HG03039 (cell line): ENCODE data around the gene ZNF521.

ENCODE experiments used
- ATAC-seq: cut with Tn5 transposase; IDR thresholded peaks from one replicate; pipeline ENCODE4 v1.9.1; 2021; ENCODE audit warnings: mild to moderate bottlenecking, moderate library complexity; ENCODE audit not compliant: unreplicated experiment

ZNF521 gene

DNA sequence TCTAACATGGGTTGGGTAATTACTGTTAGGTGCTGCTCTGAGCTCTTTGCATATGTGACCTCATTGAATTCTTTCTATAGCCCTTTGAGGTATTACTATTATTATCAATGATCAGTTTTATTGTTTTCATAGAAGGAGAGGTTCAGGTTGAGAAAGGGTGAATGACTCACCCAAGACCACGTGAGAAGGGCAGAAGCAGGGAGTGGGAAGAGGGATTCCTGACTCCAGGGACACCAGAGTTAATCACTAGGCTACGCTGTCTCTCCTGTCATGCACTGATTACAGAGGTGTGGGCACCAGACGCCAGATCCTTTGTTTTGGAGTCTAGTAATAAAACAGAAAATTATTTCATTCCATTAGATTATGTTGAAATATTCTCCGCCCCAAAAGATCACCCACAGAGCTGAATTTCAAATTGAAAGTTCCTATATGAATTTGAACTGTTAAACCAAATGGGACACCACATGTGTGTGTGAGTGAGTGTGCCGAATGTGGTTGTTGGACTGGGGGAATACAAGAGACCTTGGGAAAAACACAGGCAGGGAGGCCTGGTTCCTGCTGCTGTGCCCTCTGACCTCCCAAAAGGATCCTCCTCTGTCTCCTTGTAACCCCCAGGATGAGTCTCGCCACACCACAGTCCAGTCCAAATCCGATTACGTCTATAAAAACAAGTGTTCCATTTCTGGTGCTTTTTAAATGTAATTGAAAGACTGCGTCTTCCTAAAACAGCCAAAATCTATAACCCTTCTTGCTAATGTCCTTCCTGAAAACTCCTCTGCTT, 215.4 kb downstream of the ZNF521 start:
- ATAC-seq, result no peak

- ATAC-seq, result no peak
Observed at GRCh38 chr18:25134861-25135260, 217.1 kb downstream of the ZNF521 start.

DNA sequence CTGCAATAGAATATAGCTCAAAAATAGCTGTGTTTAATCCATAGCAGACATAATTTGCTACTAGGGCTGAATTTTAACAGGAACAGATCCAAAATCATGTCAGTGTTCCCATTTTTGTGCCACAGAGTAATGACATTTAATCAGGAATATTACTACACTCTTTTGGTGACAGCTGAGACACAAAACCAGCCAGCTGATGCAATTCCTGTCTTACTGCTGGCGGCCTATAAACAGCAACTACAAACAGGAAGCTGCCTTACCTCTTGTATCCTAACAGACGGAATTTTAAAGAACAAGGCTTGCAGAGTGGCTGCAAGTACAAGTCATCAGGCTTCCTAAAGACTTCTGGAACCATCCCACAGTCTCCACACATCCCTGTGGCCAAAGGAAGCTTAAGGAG, 218.1 kb downstream of the ZNF521 start:
- ATAC-seq, result no peak

DNA sequence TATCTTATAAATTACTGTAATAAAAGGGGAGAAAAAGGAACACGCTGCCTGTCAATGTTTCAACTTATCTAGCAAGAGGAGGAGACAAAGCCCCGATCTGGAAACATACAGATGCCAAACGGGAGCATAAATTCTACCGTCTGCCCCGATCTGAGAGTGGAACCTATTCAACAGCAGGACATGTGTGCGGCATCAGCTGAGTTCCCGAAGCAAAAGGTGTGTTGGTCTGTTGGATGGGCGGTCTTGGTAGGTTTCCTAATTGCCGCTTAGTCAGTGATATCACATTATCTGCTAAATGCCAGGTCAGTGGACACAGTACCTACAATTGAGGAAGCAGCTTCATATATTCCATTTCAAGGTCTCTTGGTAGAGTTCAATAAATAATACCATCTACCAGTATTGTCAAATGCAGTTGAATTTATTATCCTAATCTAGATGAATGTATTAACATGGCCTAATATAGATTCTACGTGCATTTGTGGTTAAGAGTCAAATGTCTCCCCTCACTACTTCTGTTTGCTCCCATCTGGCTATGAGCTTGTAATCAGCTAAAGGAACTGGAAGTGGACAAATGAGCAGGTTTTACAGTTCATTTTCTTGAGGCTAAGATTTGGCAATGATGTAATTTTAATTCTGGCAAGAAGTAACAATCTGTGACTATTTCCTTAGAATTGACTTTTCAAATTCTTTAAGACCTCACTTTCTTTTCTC, 219.0 kb downstream of the ZNF521 start:
- no peak for ATAC-seq

GRCh38 chr18:25126751-25127150, 225.2 kb downstream of the ZNF521 start:
- ATAC-seq, result no peak

GRCh38 chr18:25125680-25126079, 226.3 kb downstream of the ZNF521 start:
- no peak for ATAC-seq

- no peak for ATAC-seq
Observed at GRCh38 chr18:25123438-25124232, 228.3 kb downstream of the ZNF521 start.

GRCh38 chr18:25121442-25121841, 230.5 kb downstream of the ZNF521 start:
- no peak for ATAC-seq

DNA sequence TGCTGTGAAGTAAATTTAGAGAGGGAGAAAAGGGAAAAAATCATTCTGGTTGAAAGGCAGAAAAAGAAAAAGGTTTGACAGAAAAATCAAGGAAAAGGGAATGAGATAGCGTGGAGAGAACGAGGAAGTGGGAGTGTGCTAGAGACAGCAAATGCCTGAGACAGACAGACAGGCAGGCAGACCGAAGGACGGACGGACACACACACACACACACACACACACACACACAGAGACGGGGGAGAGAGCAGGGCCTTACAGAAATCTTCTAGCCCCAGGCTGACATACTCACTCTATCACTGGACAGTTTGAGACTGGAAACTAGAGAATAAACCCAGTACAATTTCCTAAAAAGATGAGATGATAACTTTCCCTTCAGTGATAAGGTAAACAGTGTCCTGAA, 238.4 kb downstream of the ZNF521 start:
- ATAC-seq, result no peak

GRCh38 chr18:25112821-25113434, 239.0 kb downstream of the ZNF521 start:
- no peak for ATAC-seq

DNA sequence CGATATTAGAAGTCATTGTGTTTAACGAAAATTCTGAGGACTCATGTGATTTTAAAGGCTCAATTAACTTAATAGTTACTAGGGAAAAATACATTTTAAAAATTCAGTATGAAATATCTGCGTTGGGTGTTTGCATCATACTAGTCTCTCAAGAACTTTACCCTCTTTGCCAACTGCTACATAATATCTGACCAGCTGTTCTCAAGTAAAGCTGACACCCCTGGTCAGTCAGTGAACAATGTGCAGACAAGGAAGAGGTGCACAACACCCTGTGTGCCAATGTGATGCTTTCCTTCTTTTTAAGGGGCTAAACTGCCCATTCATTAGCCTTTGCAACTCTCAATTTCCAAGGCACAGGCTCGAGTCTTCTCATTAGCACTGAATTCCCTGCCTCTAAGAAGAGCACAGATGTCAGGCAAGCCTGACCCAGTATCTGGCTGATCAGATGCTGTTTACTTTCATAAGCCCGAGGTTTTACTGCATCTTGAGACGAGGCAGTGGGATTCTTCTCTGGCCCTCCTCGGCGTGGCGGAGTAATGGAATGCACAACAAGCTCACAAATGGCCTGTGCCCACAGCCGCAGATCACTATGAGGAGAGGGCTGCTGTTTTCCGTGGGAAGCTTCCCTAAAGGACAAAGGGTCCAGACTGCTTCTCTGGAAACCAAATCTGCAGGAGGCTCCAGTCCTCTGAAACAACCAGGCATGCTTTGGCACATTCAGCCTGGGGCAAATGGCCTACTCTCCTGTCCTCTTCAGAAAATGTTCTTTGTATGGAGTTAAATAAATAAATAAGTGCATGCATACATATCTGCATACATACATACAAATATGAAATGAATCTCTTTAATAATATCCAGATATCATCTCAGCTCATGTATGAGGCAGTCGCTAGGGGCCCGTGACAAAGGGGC, 240.3 kb downstream of the ZNF521 start:
- no peak for ATAC-seq

DNA sequence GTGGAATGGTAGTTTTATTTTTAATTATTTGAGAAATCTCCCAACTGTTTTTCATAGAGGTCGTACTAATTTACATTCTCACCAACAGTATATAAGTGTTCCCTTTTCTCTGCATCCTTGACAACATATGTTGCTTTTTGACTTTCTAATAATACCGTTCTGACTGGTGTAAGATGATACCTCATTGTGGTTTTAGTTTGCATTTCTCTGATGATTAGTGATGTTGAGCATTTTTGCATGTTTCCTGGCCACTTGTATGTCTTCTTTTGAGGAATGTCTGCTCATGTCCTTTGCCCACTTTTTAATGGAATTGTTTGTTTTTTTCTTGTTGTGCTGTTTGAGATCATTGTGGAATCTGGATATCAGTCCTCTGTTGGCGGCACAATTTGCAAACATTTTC, 242.5 kb downstream of the ZNF521 start:
- ATAC-seq, result no peak

GRCh38 chr18:25103468-25104155, 248.4 kb downstream of the ZNF521 start:
- no peak for ATAC-seq

DNA sequence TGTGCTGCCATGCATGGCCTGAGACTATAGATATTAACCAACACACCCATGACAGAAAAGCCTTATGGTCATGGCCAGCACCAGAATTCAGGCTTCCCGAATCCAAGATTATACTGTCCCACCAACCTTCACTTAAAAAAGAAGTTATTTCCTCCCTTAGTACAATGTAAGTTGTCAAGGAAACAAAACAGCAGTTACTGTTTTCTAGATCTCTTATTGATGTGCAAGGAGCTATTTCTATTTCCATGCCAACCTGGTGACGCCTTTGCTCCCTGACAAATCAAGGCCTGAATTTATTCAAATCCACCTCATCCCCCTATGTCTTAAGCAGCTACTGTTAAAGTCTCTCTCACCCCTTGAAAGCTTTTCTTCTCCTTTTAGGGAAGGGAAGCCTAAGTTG, 249.3 kb downstream of the ZNF521 start:
- no peak for ATAC-seq

- ATAC-seq, result no peak
Observed at GRCh38 chr18:25100418-25100817, 251.5 kb downstream of the ZNF521 start.

GRCh38 chr18:25099895-25100294, 252.1 kb downstream of the ZNF521 start:
- no peak for ATAC-seq

DNA sequence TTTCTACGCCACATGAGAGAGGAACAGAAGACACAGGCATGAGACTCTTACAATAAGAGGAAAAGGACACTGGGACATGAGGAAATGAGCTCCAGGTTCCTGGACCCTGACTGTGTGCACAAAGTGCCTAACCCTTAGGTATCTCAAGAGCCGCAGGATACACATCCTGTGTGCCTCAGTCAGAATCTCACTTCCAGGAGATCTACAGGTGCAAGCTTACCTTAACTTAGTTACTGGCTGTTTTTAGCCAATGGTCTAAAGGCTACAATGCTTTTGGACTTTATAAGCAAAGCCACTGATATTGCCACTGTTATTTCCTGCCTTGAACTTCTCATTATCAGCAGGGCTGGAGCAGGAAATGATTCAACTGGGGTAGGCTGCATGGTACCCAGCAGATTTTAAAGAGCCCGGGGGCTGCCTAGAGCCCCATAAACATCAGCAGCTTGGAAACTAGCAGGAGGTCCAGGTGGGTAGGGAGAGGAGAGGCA, 254.4 kb downstream of the ZNF521 start:
- ATAC-seq, result no peak

GRCh38 chr18:25097057-25097456, 254.9 kb downstream of the ZNF521 start:
- no peak for ATAC-seq

GRCh38 chr18:25093141-25093540, 258.8 kb downstream of the ZNF521 start:
- no peak for ATAC-seq
